HepG2 (cell line): ENCODE results near the gene TBC1D5. TPM values are rescaled to one million over a fixed set of nuclear protein-coding genes. Genes with fewer than 3 reads are reported as not detected.
A peak's percentile ranks its signal among the peaks of the same experiment; 100 is the strongest.

ENCODE experiments used
- AGO2 ChIP-seq: fragments of 200-400 bp; formaldehyde crosslinking; optimal IDR thresholded peaks from 2 replicates; pipeline ENCODE3; 2017; ENCODE audit warnings: mild to moderate bottlenecking, low read depth, low read length, moderate library complexity
- AHDC1 ChIP-seq: sonication (generic); formaldehyde crosslinking; IDR thresholded peaks from 2 replicates; pipeline ENCODE4 v1.5.1; 2020; ENCODE audit warnings: mild to moderate bottlenecking, missing genetic modification reagents, borderline replicate concordance
- FOXO1 ChIP-seq: sonication (generic); formaldehyde crosslinking; IDR thresholded peaks from 2 replicates; pipeline ENCODE4 v1.4.0; 2020; ENCODE audit warnings: missing genetic modification reagents
- FOXP1 ChIP-seq, 2 experiments: fragments of 450-650 bp in 1 of 2; IDR thresholded peaks; 2 replicates each; pipeline ENCODE4 v1.6.1; 2017 to 2018; ENCODE audit warnings: antibody characterized with exemption in 1 of 2
- HMGA1 ChIP-seq: sonication (generic); formaldehyde crosslinking; conservative IDR thresholded peaks from 2 replicates; pipeline ENCODE4 v1.4.0; 2020; ENCODE audit warnings: missing genetic modification reagents
- KDM6A ChIP-seq: IDR thresholded peaks from 2 replicates; pipeline ENCODE4 v1.6.1; 2016; ENCODE audit warnings: low read depth
- MED8 ChIP-seq: sonication (generic); formaldehyde crosslinking; IDR thresholded peaks from 2 replicates; pipeline ENCODE4 v1.8.1; 2023; ENCODE audit warnings: mild to moderate bottlenecking, missing genetic modification reagents; ENCODE audit not compliant: insufficient replicate concordance
- MNT ChIP-seq: fragments of 450-650 bp; IDR thresholded peaks from 2 replicates; pipeline ENCODE4 v1.6.1; 2016
- PRDM15 ChIP-seq: sonication (generic); formaldehyde crosslinking; IDR thresholded peaks from 2 replicates; pipeline ENCODE4 v1.4.0; 2020; ENCODE audit warnings: missing genetic modification reagents
- ZKSCAN1 ChIP-seq: fragments of 150-350 bp; IDR thresholded peaks from 2 replicates; pipeline ENCODE4 v1.6.1; 2014; ENCODE audit warnings: low read length
- ZNF362 ChIP-seq: sonication (generic); formaldehyde crosslinking; IDR thresholded peaks from 2 replicates; pipeline ENCODE4 v1.4.0; 2020; ENCODE audit warnings: missing genetic modification reagents, mild to moderate bottlenecking, borderline replicate concordance
- ZSCAN22 ChIP-seq: sonication (generic); formaldehyde crosslinking; IDR thresholded peaks from 2 replicates; pipeline ENCODE4 v1.4.0; 2020; ENCODE audit warnings: mild to moderate bottlenecking, missing genetic modification reagents
- polyA plus RNA-seq, 8 experiments: library from polyadenylated mRNA; depleted of rRNA in 3 of 8; stranded (reverse) in 7 of 8; unstranded in 1 of 8; fragments of >200 nt; fragmentation: Illumina TruSeq in 4 of 8; extraction: Trizol in 4 of 8; gene quantifications; 2 replicates each; pipeline versions ENCODE4 v1.2.1 to v1.2.3, GENCODE V29; 2011 to 2016; ENCODE audit warnings: low read depth in 4 of 8, missing spikeins in 1 of 8, mixed read lengths in 1 of 8; ENCODE audit not compliant: insufficient read depth in 1 of 8
- total RNA-seq, 5 experiments: library from RNA; depleted of rRNA; stranded (reverse); fragments of >200 nt; fragmentation: Illumina TruSeq; extraction: Trizol; gene quantifications; 2 replicates each; pipeline ENCODE4 v1.2.3, GENCODE V29; 2016; ENCODE audit warnings: low read depth in 1 of 5

The TBC1D5 gene
- total and polyA plus RNA-seq, 2 of the 13 experiments (the other 11 are each of a cell fraction or from before 2014, with no cell fraction given), result 19.2 to 33.3 TPM

- TF ChIP-seq PRDM15 (CRISPR knock-in tag) (no peak), ZNF362 (CRISPR knock-in tag) (peak; percentile 17; the same call in 1 of the 2 replicates), KDM6A (CRISPR knock-in tag) (0 out of 2 replicates have a peak, but pooled peaks have one; percentile 29), ZSCAN22 (no peak), MNT (no peak), MED8 (CRISPR knock-in tag) (no peak), HMGA1 (CRISPR knock-in tag) (no peak), ZKSCAN1 (no peak), AHDC1 (peak; percentile 49; the same call in 1 of the 2 replicates), FOXO1 (CRISPR knock-in tag) (peak; percentile 11; the same call in 1 of the 2 replicates), AGO2 (no peak), FOXP1 (IDR thresholded peaks at IDR 0.05) (no peak), FOXP1 (CRISPR knock-in tag; IDR thresholded peaks at IDR 0.05) (peak; percentile 66)
Observed at GRCh38 chr3:17231537-17232261, 510.7 kb downstream of the TBC1D5 start (continued).
